Measurements from ENCODE around the gene CPNE4. TPM values are rescaled to one million over a fixed set of nuclear protein-coding genes. Genes with fewer than 3 reads are reported as not detected.

Gene CPNE4
- total RNA-seq, 2 donors from 2014 or later: 0.16 TPM; not detected in 1

DNA sequence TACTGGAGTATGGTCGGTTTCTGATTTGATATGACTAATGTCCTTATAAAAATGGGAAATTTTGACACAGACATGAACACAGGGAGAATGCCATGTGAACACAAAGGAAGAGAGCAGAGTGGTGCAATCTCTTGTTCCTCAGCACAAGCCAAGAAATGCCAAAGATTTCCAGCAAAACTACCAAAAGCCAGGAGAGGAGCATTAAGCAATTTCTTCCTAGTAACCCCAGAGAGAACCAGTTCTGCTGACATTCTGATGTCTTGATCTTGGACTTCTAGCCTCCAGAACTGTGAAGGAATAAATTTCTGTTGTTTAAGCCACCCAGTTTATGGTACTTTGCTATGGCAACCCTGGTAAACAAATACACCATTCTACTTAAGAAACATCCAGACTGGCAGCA, 304.2 kb downstream of the CPNE4 start:
- Histone ChIP-seq H3K36me3 (no peaks in the 10 kb centered on the region), H3K9ac (ENCODE audit: low read depth in 2 of 2, low read length in 2 of 2) (no peak overlapping the region), H3K9me3 (no peaks in the 10 kb centered on the region), H3K27ac (no peak overlapping the region), H3K4me3 (no peak overlapping the region), H3K4me1 (no peaks in the 10 kb centered on the region), H3K27me3 (no peaks in the 10 kb centered on the region)
- TF ChIP-seq, protein P1, sequence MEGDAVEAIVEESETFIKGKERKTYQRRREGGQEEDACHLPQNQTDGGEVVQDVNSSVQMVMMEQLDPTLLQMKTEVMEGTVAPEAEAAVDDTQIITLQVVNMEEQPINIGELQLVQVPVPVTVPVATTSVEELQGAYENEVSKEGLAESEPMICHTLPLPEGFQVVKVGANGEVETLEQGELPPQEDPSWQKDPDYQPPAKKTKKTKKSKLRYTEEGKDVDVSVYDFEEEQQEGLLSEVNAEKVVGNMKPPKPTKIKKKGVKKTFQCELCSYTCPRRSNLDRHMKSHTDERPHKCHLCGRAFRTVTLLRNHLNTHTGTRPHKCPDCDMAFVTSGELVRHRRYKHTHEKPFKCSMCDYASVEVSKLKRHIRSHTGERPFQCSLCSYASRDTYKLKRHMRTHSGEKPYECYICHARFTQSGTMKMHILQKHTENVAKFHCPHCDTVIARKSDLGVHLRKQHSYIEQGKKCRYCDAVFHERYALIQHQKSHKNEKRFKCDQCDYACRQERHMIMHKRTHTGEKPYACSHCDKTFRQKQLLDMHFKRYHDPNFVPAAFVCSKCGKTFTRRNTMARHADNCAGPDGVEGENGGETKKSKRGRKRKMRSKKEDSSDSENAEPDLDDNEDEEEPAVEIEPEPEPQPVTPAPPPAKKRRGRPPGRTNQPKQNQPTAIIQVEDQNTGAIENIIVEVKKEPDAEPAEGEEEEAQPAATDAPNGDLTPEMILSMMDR (IDR thresholded peaks at IDR 0.05): no peak
- no peak for DNase-seq
- intact Hi-C loops (cut with DNase I): no loop called here

DNA sequence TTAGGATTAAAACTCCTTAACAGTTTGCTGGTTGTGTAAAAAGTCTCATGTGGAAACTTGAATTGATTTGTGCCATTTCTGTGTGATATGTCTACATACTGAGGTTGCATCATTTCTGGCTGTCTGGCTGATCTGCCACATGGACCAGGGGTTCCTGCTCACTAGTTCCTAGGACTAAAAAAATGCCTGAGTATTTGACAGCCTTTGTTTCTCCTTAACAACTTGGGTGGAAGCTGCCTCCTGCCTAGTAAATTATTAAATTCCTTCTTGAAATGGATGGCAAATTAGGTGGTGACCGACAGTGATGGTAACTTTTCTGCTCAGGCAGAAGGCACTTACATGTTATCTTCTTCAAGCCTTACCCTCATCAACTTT, 305.2 kb downstream of the CPNE4 start:
- Histone ChIP-seq H3K9ac (ENCODE audit: low read depth in 2 of 2, low read length in 2 of 2) (no peak overlapping the region), H3K27ac (no peak overlapping the region), H3K4me3 (no peak overlapping the region), H3K9me3 (no peaks in the 10 kb centered on the region), H3K4me1 (no peaks in the 10 kb centered on the region), H3K36me3 (no peaks in the 10 kb centered on the region), H3K27me3 (no peaks in the 10 kb centered on the region)
- intact Hi-C loops (cut with DNase I): no loop called here
- TF ChIP-seq, protein P1 (IDR thresholded peaks at IDR 0.05): no peak
- no peak for DNase-seq

DNA sequence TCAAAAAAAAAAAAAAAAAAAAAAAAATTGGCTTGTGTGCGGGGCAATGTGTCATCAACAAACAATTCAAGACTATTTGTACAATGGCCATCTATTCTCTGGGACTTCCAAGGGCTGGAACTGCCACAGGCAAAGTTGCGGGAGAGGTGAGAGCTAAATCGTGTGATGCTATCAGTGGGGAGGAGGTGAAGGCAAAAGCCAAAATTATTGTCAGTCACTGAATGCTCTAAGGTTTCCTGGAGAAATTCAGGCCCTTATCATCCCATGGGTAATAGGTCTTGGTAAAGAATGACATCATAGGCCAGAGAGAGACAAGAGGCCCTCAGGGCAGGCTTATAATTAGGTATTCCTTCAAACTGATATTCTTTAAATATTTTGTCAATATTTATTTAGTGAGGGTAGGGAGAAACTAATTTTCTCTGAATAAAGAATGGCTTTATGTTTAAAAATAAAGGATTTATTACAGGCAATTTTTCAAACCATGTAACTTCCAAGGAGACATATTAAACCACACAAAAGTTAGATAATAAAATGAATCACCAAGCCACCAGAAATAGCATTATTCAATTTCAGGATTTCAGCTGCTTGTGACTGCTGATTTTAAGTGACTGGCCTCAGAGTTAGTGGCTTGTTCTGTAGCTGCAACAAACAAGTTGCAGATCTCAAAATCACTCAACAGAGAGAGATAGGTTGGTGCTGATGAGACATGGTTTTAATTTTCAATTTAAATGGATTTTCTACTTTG, 305.7 kb downstream of the CPNE4 start:
- Histone ChIP-seq H3K27me3 (no peaks in the 10 kb centered on the region), H3K4me1 (no peaks in the 10 kb centered on the region), H3K4me3 (no peak overlapping the region), H3K9me3 (no peaks in the 10 kb centered on the region), H3K36me3 (no peaks in the 10 kb centered on the region), H3K27ac (no peak overlapping the region), H3K9ac (ENCODE audit: low read depth in 2 of 2, low read length in 2 of 2) (no peak overlapping the region)
- TF ChIP-seq, protein P1 (IDR thresholded peaks at IDR 0.05): no peak
- DNase-seq: no peak
- intact Hi-C loops (cut with DNase I): no loop called here

DNA sequence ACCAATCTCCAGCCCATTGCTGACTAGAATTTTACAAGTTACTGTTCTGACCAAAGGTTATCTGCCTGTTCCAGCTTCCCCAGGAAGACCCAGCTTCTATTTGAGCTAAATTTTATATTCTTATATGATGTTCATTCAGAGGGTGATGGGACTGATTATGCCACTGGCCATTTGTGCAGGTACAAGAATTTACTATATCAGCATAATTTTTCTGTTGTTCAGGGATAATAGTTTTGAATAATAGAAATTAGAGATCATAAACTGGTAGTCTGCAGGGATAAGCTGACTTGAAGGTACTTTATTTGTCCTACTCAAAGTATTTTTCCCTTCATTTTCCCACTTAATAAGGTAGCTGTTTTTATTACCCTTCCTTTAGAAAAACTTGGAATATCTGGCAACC, 309.4 kb downstream of the CPNE4 start:
- intact Hi-C loops (cut with DNase I): no loop called here
- Histone ChIP-seq H3K36me3 (no peaks in the 10 kb centered on the region), H3K27ac (no peak overlapping the region), H3K9me3 (no peaks in the 10 kb centered on the region), H3K9ac (ENCODE audit: low read depth in 2 of 2, low read length in 2 of 2) (no peak overlapping the region), H3K27me3 (no peaks in the 10 kb centered on the region), H3K4me3 (no peak overlapping the region), H3K4me1 (no peaks in the 10 kb centered on the region)
- no peak for DNase-seq
- TF ChIP-seq, protein P1 (IDR thresholded peaks at IDR 0.05): no peak

DNA sequence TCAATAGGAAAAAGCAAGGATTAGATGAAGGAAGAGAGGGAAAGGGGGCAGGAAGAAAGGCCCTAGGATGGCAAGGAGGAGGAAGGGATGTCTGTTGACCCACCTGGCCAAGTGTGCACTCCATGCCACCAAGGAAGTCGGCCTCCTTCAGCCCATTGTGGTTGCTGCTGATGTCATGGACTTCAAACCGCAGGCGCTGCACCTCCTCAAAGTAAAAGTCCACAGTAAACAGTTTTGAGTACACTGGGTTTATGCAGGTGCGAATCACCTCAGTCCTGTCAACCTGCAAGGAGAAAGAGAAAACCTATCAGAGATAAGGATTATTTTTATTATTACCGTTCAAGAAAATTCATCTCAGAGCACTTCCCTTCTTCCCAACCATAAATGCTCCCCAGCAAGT, 311.5 kb downstream of the CPNE4 start:
- Histone ChIP-seq H3K27ac (no peak overlapping the region), H3K9me3 (no peaks in the 10 kb centered on the region), H3K9ac (ENCODE audit: low read depth in 2 of 2, low read length in 2 of 2) (no peak overlapping the region), H3K4me1 (no peaks in the 10 kb centered on the region), H3K27me3 (no peaks in the 10 kb centered on the region), H3K36me3 (no peaks in the 10 kb centered on the region), H3K4me3 (no peak overlapping the region)
- DNase-seq: no peak
- TF ChIP-seq, protein P1 (IDR thresholded peaks at IDR 0.05): no peak
- intact Hi-C loops (cut with DNase I): no loop called here
